Smooth muscle cell (in vitro differentiated cells): ENCODE results near the gene NHSL2. TPM values are rescaled to one million over a fixed set of nuclear protein-coding genes. Genes with fewer than 3 reads are reported as not detected.

Experiments
- DNase-seq: peaks from one replicate; lab custom pipeline; 2025; ENCODE audit not compliant: unreplicated experiment; lab: John Stamatoyannopoulos, UW
- H2AFZ ChIP-seq: fragments of 200-600 bp; sonication (generic); 2 replicates; pipeline ENCODE4 v1.6.0; 2016; ENCODE audit warnings: antibody characterized with exemption, low read depth, mild to moderate bottlenecking
- H3F3A ChIP-seq: fragments of 200-600 bp; sonication (generic); 2 replicates; pipeline ENCODE4 v1.6.0; 2017; ENCODE audit warnings: antibody characterized with exemption, low read depth
- H3K27ac ChIP-seq: fragments of 200-600 bp; sonication (generic); 2 replicates; pipeline ENCODE4 v1.5.1; 2016; ENCODE audit warnings: low read depth, mild to moderate bottlenecking
- H3K27me3 ChIP-seq: fragments of 200-600 bp; sonication (generic); 2 replicates; pipeline ENCODE4 v1.6.1; 2016; ENCODE audit warnings: low read depth, mild to moderate bottlenecking
- H3K36me3 ChIP-seq: fragments of 200-600 bp; sonication (generic); 2 replicates; pipeline ENCODE4 v1.5.1; 2016; ENCODE audit warnings: low read depth
- H3K4me1 ChIP-seq: fragments of 200-600 bp; sonication (generic); 2 replicates; pipeline ENCODE4 v1.5.1; 2016; ENCODE audit warnings: low read depth
- H3K4me2 ChIP-seq: fragments of 200-600 bp; sonication (generic); 2 replicates; pipeline ENCODE4 v1.6.0; 2016; ENCODE audit warnings: mild to moderate bottlenecking
- H3K4me3 ChIP-seq: fragments of 200-600 bp; sonication (generic); 2 replicates; pipeline ENCODE4 v1.5.1; 2016; ENCODE audit warnings: mild to moderate bottlenecking
- H3K79me2 ChIP-seq: fragments of 200-600 bp; sonication (generic); 2 replicates; pipeline ENCODE4 v1.6.0; 2016; ENCODE audit warnings: low read depth, mild to moderate bottlenecking
- H3K9ac ChIP-seq: fragments of 200-600 bp; sonication (generic); 2 replicates; pipeline ENCODE4 v1.6.0; 2016; ENCODE audit warnings: low read depth
- H3K9me3 ChIP-seq: fragments of 200-600 bp; sonication (generic); replicated peaks from 2 replicates; pipeline ENCODE4 v1.5.1; 2016; ENCODE audit warnings: low read depth
- H4K20me1 ChIP-seq: fragments of 200-600 bp; sonication (generic); 2 replicates; pipeline ENCODE4 v1.6.0; 2016; ENCODE audit warnings: low read depth
- CTCF ChIP-seq: fragments of 200-600 bp; sonication (generic); IDR thresholded peaks from 2 replicates; pipeline ENCODE4 v1.5.1; 2017; ENCODE audit warnings: borderline replicate concordance, mild to moderate bottlenecking, antibody characterized with exemption; ENCODE audit not compliant: insufficient read depth, poor library complexity, severe bottlenecking
- WGBS: methylation state at CpG from one replicate; pipeline ENCODE4 v1.1.7; 2016; ENCODE audit warnings: low lambda C conversion rate; 5-methylcytosine and 5-hydroxymethylcytosine counted together
- polyA plus RNA-seq: library from polyadenylated mRNA; unstranded; fragments of >200 nt; fragmentation: Nextera tagmentation; extraction: Ambion mirVana; gene quantifications from 2 replicates; pipeline ENCODE4 v1.2.1, GENCODE V29; 2016
- total RNA-seq: library from RNA; depleted of rRNA; stranded (reverse); fragments of >200 nt; gene quantifications from 2 replicates; pipeline ENCODE4 v1.2.3, GENCODE V29; 2014

NHSL2 gene
- total and polyA plus RNA-seq, 2 experiments from 2014 or later, result 2.9 to 3.3 TPM

GRCh38 chrX:72100051-72100755, 189.6 kb downstream of the NHSL2 start:
- Histone ChIP-seq H4K20me1 (no peaks in the 10 kb centered on the region), H2AFZ (no peak overlapping the region), H3K9ac (no peak overlapping the region), H3K27ac (no peak overlapping the region), H3K36me3 (no peaks in the 10 kb centered on the region), H3K27me3 (no peaks in the 10 kb centered on the region), H3K79me2 (no peaks in the 10 kb centered on the region), H3F3A (no peaks in the 10 kb centered on the region), H3K4me3 (no peak overlapping the region), H3K4me2 (no peak overlapping the region), H3K4me1 (no peaks in the 10 kb centered on the region), H3K9me3 (no peaks in the 10 kb centered on the region)
- no peak for DNase-seq
- TF ChIP-seq CTCF, result no peak
- 88% methylated on average over 13 of the region's 13 CpGs for WGBS

DNA sequence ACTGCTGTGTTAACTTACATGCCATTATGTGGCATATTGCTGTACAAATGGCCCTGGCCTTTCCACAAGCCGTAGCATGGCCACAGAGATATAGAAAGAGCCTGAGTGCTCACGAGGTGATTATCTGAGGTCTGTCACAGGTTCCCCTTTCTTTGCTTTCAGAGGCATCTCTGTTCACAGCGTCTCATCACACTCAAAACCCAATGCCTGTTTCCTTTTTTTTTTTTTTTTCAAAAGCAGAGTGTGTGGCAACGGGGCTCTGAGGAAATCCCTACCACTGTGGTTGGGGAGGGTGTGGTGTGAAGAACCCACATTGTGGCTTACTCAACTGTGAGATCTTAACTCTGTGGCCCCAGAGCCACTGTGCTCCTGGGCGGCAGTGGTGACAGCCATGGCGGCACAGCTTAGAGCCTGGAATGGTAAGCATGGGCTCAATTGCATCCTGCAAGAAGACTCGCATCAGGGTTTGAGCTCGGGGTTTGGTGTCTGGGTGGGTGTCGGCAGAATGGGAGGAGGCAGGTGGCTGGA, 190.2 kb downstream of the NHSL2 start:
- Histone ChIP-seq H3K9me3 (no peaks in the 10 kb centered on the region), H3K9ac (no peak overlapping the region), H4K20me1 (no peaks in the 10 kb centered on the region), H3K27me3 (no peaks in the 10 kb centered on the region), H3K27ac (no peak overlapping the region), H3K79me2 (no peaks in the 10 kb centered on the region), H3K36me3 (no peaks in the 10 kb centered on the region), H3K4me1 (no peaks in the 10 kb centered on the region), H3F3A (no peaks in the 10 kb centered on the region), H2AFZ (no peak overlapping the region), H3K4me2 (no peak overlapping the region), H3K4me3 (no peak overlapping the region)
- DNase-seq, result no peak
- 77% methylated on average over 9 of the region's 9 CpGs for WGBS
- no peak for TF ChIP-seq CTCF

- Histone ChIP-seq H3K4me3 (no peak overlapping the region), H3K27me3 (no peaks in the 10 kb centered on the region), H3K9me3 (no peaks in the 10 kb centered on the region), H3K79me2 (no peaks in the 10 kb centered on the region), H3K36me3 (no peaks in the 10 kb centered on the region), H3K27ac (no peak overlapping the region), H3K4me1 (no peaks in the 10 kb centered on the region), H3F3A (no peaks in the 10 kb centered on the region), H2AFZ (no peak overlapping the region), H4K20me1 (no peaks in the 10 kb centered on the region), H3K4me2 (no peak overlapping the region), H3K9ac (no peak overlapping the region)
- WGBS, result 53% methylated on average over 4 of the region's 4 CpGs
- DNase-seq, result no peak
- TF ChIP-seq CTCF, result no peak
These were observed 191.0 kb downstream of the NHSL2 start for GRCh38 chrX:72101597-72102037.

DNA sequence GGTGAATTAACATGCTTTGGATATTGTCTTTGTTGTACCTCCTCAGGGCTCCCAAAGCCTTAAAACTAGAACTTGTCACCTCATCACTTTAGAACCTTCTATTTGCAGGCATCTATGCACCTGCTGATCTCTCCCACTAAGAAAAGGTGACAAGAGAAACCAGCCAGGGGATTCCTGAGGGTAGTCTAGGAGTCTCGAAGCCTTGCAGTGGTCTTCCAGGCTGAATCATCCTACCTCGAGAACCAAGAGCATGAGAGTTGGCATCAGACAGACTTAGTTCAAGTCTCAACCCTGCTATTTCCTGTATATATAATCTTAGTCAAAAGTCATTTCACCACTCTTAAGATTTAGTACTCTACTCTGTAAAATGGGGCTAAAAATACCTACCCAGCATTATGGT, 191.5 kb downstream of the NHSL2 start:
- Histone ChIP-seq H2AFZ (no peak overlapping the region), H3K27me3 (no peaks in the 10 kb centered on the region), H3F3A (no peaks in the 10 kb centered on the region), H3K4me3 (no peak overlapping the region), H4K20me1 (no peaks in the 10 kb centered on the region), H3K9ac (no peak overlapping the region), H3K4me1 (no peaks in the 10 kb centered on the region), H3K79me2 (no peaks in the 10 kb centered on the region), H3K27ac (no peak overlapping the region), H3K4me2 (no peak overlapping the region), H3K36me3 (no peaks in the 10 kb centered on the region), H3K9me3 (no peaks in the 10 kb centered on the region)
- TF ChIP-seq CTCF, result no peak
- no peak for DNase-seq
- 59% methylated on average over 2 of the region's 2 CpGs for WGBS
